ENCODE measurements around the gene DICER1. TPM values are rescaled to one million over a fixed set of nuclear protein-coding genes. Genes with fewer than 3 reads are reported as not detected.
"Not testable (repeated sequence)": the region's sequence is repeated elsewhere in the genome, so short reads cannot be mapped to it uniquely, and the experiment has no call there.

The DICER1 gene
- total RNA-seq, 1 donor from 2014 or later: 103 TPM

DNA sequence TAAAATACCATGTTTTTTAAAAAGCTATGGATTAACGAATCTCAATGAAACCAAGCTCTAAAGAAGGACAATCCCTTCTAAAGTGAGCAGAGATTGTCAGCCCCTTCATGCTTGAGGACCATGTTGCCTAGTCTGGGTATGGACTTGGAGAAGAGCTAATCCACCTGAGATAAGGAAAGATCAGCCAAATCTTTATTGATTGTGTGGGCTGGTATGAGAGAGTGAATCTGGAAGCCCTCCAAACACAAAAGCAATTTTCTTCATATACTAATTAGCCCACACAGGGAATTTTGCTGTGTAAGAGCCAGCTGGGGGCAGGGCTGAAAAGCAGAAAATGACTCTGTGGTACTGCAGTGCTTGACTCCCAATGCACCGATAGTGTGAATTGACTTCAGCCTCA is 47.4 kb upstream of the DICER1 start:
- Mint-ChIP-seq H3K4me3 (ENCODE audit: unreplicated experiment) (no peak overlapping the region), H3K36me3 (ENCODE audit: low read depth, unreplicated experiment) (peaks cover 16% of the 10 kb centered on the region), H3K27me3 (ENCODE audit: low read depth, unreplicated experiment) (no peaks in the 10 kb centered on the region), H3K27ac (ENCODE audit: unreplicated experiment) (no peak overlapping the region), H3K4me1 (ENCODE audit: low read depth, unreplicated experiment) (peaks cover 5% of the 10 kb centered on the region), H3K9me3 (ENCODE audit: unreplicated experiment) (peaks cover 11% of the 10 kb centered on the region)
- Histone ChIP-seq H2AFZ (ENCODE audit: low read depth, low read length) (no peak overlapping the region), H3K9ac (ENCODE audit: low read length) (no peak overlapping the region), H3K4me2 (ENCODE audit: low read length) (no peak overlapping the region), H3K27me3 (ENCODE audit: insufficient read depth, low read length) (no peaks in the 10 kb centered on the region), H3K36me3 (ENCODE audit: insufficient read depth, low read length) (no peaks in the 10 kb centered on the region), H3K4me3 (ENCODE audit: insufficient read depth, low read depth, low read length) (no peak overlapping the region), H3K4me1 (ENCODE audit: insufficient read depth, low read length) (no peaks in the 10 kb centered on the region), H3K27ac (ENCODE audit: low read depth, low read length) (no peak overlapping the region), H3K9me3 (ENCODE audit: insufficient read depth, low read depth, low read length) (no peaks in the 10 kb centered on the region), H4K20me1 (ENCODE audit: insufficient read depth, low read length) (no peaks in the 10 kb centered on the region), H3K79me2 (ENCODE audit: insufficient read depth, low read length) (no peaks in the 10 kb centered on the region)
- DNase-seq (ENCODE audit: low read depth): no peak
- no peak for TF ChIP-seq CTCF (IDR thresholded peaks at IDR 0.05; ENCODE audit: insufficient read depth, low read depth, low read length)
- FAIRE-seq: no peak

DNA sequence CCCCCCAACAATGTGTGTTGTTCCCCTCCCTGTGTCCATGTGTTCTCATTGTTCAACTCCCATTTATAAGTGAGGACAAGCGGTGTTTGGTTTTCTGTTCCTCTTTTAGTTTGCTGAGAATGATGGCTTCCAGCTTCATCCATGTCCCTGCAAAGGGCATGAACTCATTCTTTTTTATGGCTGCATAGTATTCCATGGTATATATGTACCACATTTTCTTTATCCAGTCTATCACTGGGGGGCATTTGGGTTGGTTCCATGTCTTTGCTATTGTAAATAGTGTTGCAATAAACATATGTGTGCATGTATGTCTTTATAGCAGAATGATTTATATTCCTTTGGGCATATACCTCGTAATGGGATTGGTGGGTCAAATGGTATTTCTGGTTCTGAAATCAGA is 44.4 kb upstream of the DICER1 start:
- H3K27me3 ChIP-seq (ENCODE audit: insufficient read depth, low read length); FAIRE-seq; H3K4me3 ChIP-seq (ENCODE audit: insufficient read depth, low read depth, low read length); H3K27ac ChIP-seq (ENCODE audit: low read depth, low read length); H3K4me1 ChIP-seq (ENCODE audit: insufficient read depth, low read length); DNase-seq (ENCODE audit: low read depth); H3K36me3 ChIP-seq (ENCODE audit: insufficient read depth, low read length); H3K79me2 ChIP-seq (ENCODE audit: insufficient read depth, low read length); H3K27me3 Mint-ChIP-seq (ENCODE audit: low read depth, unreplicated experiment); H4K20me1 ChIP-seq (ENCODE audit: insufficient read depth, low read length); H3K9me3 ChIP-seq (ENCODE audit: insufficient read depth, low read depth, low read length); H3K4me2 ChIP-seq (ENCODE audit: low read length); H3K4me3 Mint-ChIP-seq (ENCODE audit: unreplicated experiment); H2AFZ ChIP-seq (ENCODE audit: low read depth, low read length); H3K4me1 Mint-ChIP-seq (ENCODE audit: low read depth, unreplicated experiment); H3K9ac ChIP-seq (ENCODE audit: low read length); H3K27ac Mint-ChIP-seq (ENCODE audit: unreplicated experiment): not testable (repeated sequence)
- Mint-ChIP-seq H3K9me3 (ENCODE audit: unreplicated experiment) (peaks cover 11% of the 10 kb centered on the region), H3K36me3 (ENCODE audit: low read depth, unreplicated experiment) (peaks cover 16% of the 10 kb centered on the region)

GRCh38 chr14:95200404-95200803 is 43.1 kb upstream of the DICER1 start:
- no peak overlapping the region for H2AFZ ChIP-seq (ENCODE audit: low read depth, low read length)
- no peak overlapping the region for H3K4me2 ChIP-seq (ENCODE audit: low read length)
- no peak for FAIRE-seq

More at GRCh38 chr14:95200404-95200803, 43.1 kb upstream of the DICER1 start:
- Histone ChIP-seq H3K27me3 (ENCODE audit: insufficient read depth, low read length) (no peaks in the 10 kb centered on the region), H3K4me1 (ENCODE audit: insufficient read depth, low read length) (no peaks in the 10 kb centered on the region), H3K9ac (ENCODE audit: low read length) (no peak overlapping the region), H3K4me3 (ENCODE audit: insufficient read depth, low read depth, low read length) (no peak overlapping the region), H3K9me3 (ENCODE audit: insufficient read depth, low read depth, low read length) (no peaks in the 10 kb centered on the region), H4K20me1 (ENCODE audit: insufficient read depth, low read length) (no peaks in the 10 kb centered on the region), H3K36me3 (ENCODE audit: insufficient read depth, low read length) (no peaks in the 10 kb centered on the region), H3K79me2 (ENCODE audit: insufficient read depth, low read length) (no peaks in the 10 kb centered on the region), H3K27ac (ENCODE audit: low read depth, low read length) (no peak overlapping the region)
- H3K9me3 Mint-ChIP-seq (ENCODE audit: unreplicated experiment): peaks cover 13% of the 10 kb centered on the region
- DNase-seq (ENCODE audit: low read depth): no peak
- H3K4me3 Mint-ChIP-seq (ENCODE audit: unreplicated experiment): no peak overlapping the region
- H3K27me3 Mint-ChIP-seq (ENCODE audit: low read depth, unreplicated experiment): peaks cover 2% of the 10 kb centered on the region
- H3K36me3 Mint-ChIP-seq (ENCODE audit: low read depth, unreplicated experiment): peaks cover 16% of the 10 kb centered on the region
- no peak overlapping the region for H3K27ac Mint-ChIP-seq (ENCODE audit: unreplicated experiment)
- H3K4me1 Mint-ChIP-seq (ENCODE audit: low read depth, unreplicated experiment): peaks cover 5% of the 10 kb centered on the region
- TF ChIP-seq EZH2 (IDR thresholded peaks at IDR 0.05; ENCODE audit: insufficient read depth, low read length) (no peak), CTCF (IDR thresholded peaks at IDR 0.05; ENCODE audit: insufficient read depth, low read depth, low read length) (no peak)

All from astrocyte (in vitro differentiated cells and primary cell).